PC-3 (cell line): ENCODE data around the gene CCS. TPM values are rescaled to one million over a fixed set of nuclear protein-coding genes. Genes with fewer than 3 reads are reported as not detected.

ENCODE experiments used
- ATAC-seq: fragments of 200-7000 bp; cut with Tn5 transposase; 2 replicates; pipeline ENCODE4 v1.9.1; 2020; ENCODE audit warnings: mild to moderate bottlenecking, moderate library complexity
- BruUV-seq: library from RNA; stranded (reverse); fragments of 400-500 nt; replicated peaks from 2 replicates; lab custom pipeline; 2021; lab: Mats Ljungman, UMichigan
- CTCF ChIA-PET: fragments of 300-600 bp; sonication (Branson Sonifier 250); formaldehyde crosslinking; loops from one replicate; lab custom pipeline; 2022; ENCODE audit warnings: antibody characterized with exemption; lab: Charles Lee
- POLR2A ChIA-PET: fragments of 300-600 bp; sonication (Branson Sonifier 250); formaldehyde crosslinking; loops from one replicate; lab custom pipeline; 2022; ENCODE audit warnings: antibody characterized with exemption; ENCODE audit not compliant: unreplicated experiment; lab: Charles Lee
- DNase-seq: peaks from one replicate; pipeline ENCODE4 v3.0.0-alpha.2; 2015
- H2AFZ ChIP-seq: fragments of 300-600 bp; sonication (generic); 2 replicates; pipeline ENCODE4 v1.6.0; 2016; ENCODE audit warnings: antibody characterized with exemption, low read length
- H3F3A ChIP-seq: fragments of 300-600 bp; sonication (generic); one replicate; pipeline ENCODE4 v1.6.0; 2017; ENCODE audit warnings: antibody characterized with exemption, low read length, control low read depth, mild to moderate bottlenecking; ENCODE audit not compliant: unreplicated experiment
- H3K27ac ChIP-seq: fragments of 300-600 bp; sonication (generic); 2 replicates; pipeline ENCODE4 v1.5.1; 2016; ENCODE audit warnings: mild to moderate bottlenecking, low read length
- H3K27me3 ChIP-seq: fragments of 300-600 bp; sonication (generic); 2 replicates; pipeline ENCODE4 v1.6.1; 2016; ENCODE audit warnings: low read length, mixed read lengths
- H3K36me3 ChIP-seq: fragments of 300-600 bp; sonication (generic); 2 replicates; pipeline ENCODE4 v1.6.1; 2016; ENCODE audit warnings: low read depth, mixed run types, low read length, mixed read lengths
- H3K4me1 ChIP-seq: fragments of 300-600 bp; sonication (generic); 2 replicates; pipeline ENCODE4 v1.5.1; 2016; ENCODE audit warnings: low read length; ENCODE audit not compliant: insufficient read depth
- H3K4me2 ChIP-seq: fragments of 300-600 bp; sonication (generic); 2 replicates; pipeline ENCODE4 v1.6.0; 2016; ENCODE audit warnings: low read length
- H3K4me3 ChIP-seq: fragments of 300-600 bp; sonication (generic); 2 replicates; pipeline ENCODE4 v1.5.1; 2016; ENCODE audit warnings: mild to moderate bottlenecking, low read length, mixed read lengths
- H3K79me2 ChIP-seq: fragments of 300-600 bp; sonication (generic); 2 replicates; pipeline ENCODE4 v1.6.1; 2017; ENCODE audit warnings: low read length, mixed read lengths
- H3K9ac ChIP-seq: fragments of 300-600 bp; sonication (generic); 2 replicates; pipeline ENCODE4 v1.6.0; 2016; ENCODE audit warnings: mild to moderate bottlenecking, low read length
- H3K9me2 ChIP-seq: fragments of 300-600 bp; sonication (generic); replicated peaks from 2 replicates; pipeline ENCODE4 v1.6.1; 2016; ENCODE audit warnings: mixed run types, low read length, mixed read lengths
- H3K9me3 ChIP-seq: fragments of 300-600 bp; sonication (generic); 2 replicates; pipeline ENCODE4 v1.6.1; 2016; ENCODE audit warnings: low read length, mixed read lengths
- H4K20me1 ChIP-seq: fragments of 300-600 bp; sonication (generic); 2 replicates; pipeline ENCODE4 v1.6.1; 2016; ENCODE audit warnings: low read length, mixed read lengths
- CTCF ChIP-seq: fragments of 300-600 bp; sonication (generic); conservative IDR thresholded peaks from 2 replicates; pipeline ENCODE4 v1.5.1; 2017; ENCODE audit warnings: antibody characterized with exemption, low read depth, mild to moderate bottlenecking, low read length
- EZH2 ChIP-seq: fragments of 300-600 bp; sonication (generic); IDR thresholded peaks from one replicate; pipeline ENCODE4 v1.6.1; 2017; ENCODE audit warnings: antibody characterized with exemption, mild to moderate bottlenecking, low read length; ENCODE audit not compliant: unreplicated experiment
- EZH2phosphoT487 ChIP-seq: fragments of 300-600 bp; sonication (generic); IDR thresholded peaks from 2 replicates; pipeline ENCODE4 v1.6.1; 2018; ENCODE audit warnings: mild to moderate bottlenecking, antibody characterized with exemption, low read length, borderline replicate concordance
- intact Hi-C: fragments of 100-400 bp; cut with micrococcal nuclease; formaldehyde crosslinking; loops from 2 replicates; pipeline ENCODE4 v1.9.0; 2023
- total RNA-seq: library from RNA; depleted of rRNA; stranded (reverse); fragments of >200 nt; gene quantifications from 2 replicates; pipeline ENCODE4 v1.2.3, GENCODE V29; 2014

CCS gene
- total RNA-seq, 1 experiment from 2014 or later = 43.8 TPM

DNA sequence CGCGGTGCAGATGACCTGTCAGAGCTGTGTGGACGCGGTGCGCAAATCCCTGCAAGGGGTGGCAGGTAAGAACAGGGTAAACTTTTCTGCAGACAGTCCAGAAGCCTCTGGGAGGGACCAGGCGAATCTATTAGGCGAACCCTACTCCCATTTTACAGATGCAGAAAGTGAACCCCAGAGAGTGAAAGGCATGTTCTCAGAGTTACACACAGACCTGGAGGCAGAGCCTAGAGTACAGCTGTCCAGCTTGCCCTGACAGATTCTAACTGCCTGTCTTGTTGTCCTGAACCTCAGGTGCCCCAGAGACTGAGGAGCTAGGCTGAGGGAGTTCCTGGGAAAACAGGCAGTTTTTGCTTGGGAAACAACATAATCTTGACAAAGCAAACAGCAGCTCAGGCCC, 665 bp downstream of the CCS start:
- H3K27ac ChIP-seq = no peak overlapping the region
- peak overlapping the region; percentile 77 for H3K4me3 ChIP-seq
- H3K79me2 ChIP-seq = peaks cover 22% of the 10 kb centered on the region
- ATAC-seq (no peak; the same call in 1 of the 2 replicates), DNase-seq (no peak)
- TF ChIP-seq EZH2 (no peak), CTCF (no peak), EZH2phosphoT487 (no peak)
- H3K27me3 ChIP-seq = no peaks in the 10 kb centered on the region
- no peaks in the 10 kb centered on the region for H4K20me1 ChIP-seq
- peaks cover 15% of the 10 kb centered on the region for H3K4me1 ChIP-seq
- intact Hi-C loops = loop anchor here (1.0 to 2.0 kb wide), 2 partner anchors 23 to 85 kb away; partner anchors contain the start of gene RBM14
- peak overlapping the region; percentile 77 for H3K9ac ChIP-seq
- H3F3A ChIP-seq = no peaks in the 10 kb centered on the region
- POLR2A ChIA-PET = interaction anchor here (0.6 kb wide), 1 partner anchor 23 kb away, joined by 3 read pairs; the partner anchor contains the start of gene RBM14
- CTCF ChIA-PET = interaction anchor here (0.7 kb wide), 1 partner anchor 31 kb away, joined by 6 read pairs; no protein-coding TSS in a partner anchor
- no TSS peak for BruUV-seq
- H3K4me2 ChIP-seq = peak overlapping the region; percentile 91
- no peaks in the 10 kb centered on the region for H3K9me2 ChIP-seq
- H3K36me3 ChIP-seq = no peaks in the 10 kb centered on the region
- peak overlapping the region; percentile 88; the same call in 1 of the 2 replicates for H2AFZ ChIP-seq
- no peaks in the 10 kb centered on the region for H3K9me3 ChIP-seq

DNA sequence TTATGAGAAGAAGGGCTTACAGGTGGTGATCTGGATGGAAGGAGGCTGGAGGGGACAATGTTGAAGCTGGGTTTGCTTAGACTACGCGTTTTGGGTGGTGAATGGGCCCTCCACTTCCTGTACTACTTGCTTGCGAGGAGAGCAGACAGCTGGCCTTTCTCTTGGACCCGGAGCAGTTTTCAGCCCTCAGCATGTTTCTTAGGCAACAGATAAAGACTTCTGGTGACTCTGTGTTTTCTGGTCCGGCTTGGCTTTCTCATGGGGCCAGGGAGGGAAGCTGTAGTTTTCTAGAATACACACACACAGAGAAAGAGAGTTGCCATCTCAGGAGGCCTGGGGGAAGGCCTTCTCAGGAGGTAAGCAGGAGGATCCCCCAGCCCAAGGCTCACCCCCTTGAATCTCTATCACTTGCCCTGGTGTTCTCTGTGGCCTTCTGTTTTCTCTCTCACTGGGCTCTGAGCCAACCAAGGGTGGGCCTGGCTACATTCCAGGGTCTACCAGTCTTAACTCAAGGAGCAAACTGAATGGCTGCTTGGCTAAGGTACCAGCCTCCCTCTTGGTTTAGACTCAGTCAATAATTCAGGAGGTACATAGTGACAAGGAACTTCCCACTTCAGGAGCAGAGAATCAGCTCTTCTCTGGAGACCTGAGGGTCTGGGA, 2.4 kb downstream of the CCS start:
- Histone ChIP-seq H3K9me2 (no peaks in the 10 kb centered on the region), H3K9me3 (no peaks in the 10 kb centered on the region), H3K4me1 (peaks cover 15% of the 10 kb centered on the region), H3K4me2 (peak overlapping the region; percentile 27; the same call in 1 of the 2 replicates), H3K27ac (no peak overlapping the region), H3K4me3 (no peak overlapping the region), H3K36me3 (peaks cover 11% of the 10 kb centered on the region; the same call in 1 of the 2 replicates), H3K79me2 (peaks cover 22% of the 10 kb centered on the region), H3F3A (no peaks in the 10 kb centered on the region), H2AFZ (no peak overlapping the region), H4K20me1 (no peaks in the 10 kb centered on the region), H3K9ac (no peak overlapping the region), H3K27me3 (no peaks in the 10 kb centered on the region)
- CTCF ChIA-PET = no interaction called here
- POLR2A ChIA-PET = interaction anchor here (0.6 kb wide), 1 partner anchor 651 kb away, joined by 5 read pairs; no protein-coding TSS in a partner anchor
- ATAC-seq = no peak
- DNase-seq = no peak
- no TSS peak for BruUV-seq
- intact Hi-C loops = no loop called here
- no peak for TF ChIP-seq EZH2
- no peak for TF ChIP-seq CTCF
- TF ChIP-seq EZH2phosphoT487 = no peak

DNA sequence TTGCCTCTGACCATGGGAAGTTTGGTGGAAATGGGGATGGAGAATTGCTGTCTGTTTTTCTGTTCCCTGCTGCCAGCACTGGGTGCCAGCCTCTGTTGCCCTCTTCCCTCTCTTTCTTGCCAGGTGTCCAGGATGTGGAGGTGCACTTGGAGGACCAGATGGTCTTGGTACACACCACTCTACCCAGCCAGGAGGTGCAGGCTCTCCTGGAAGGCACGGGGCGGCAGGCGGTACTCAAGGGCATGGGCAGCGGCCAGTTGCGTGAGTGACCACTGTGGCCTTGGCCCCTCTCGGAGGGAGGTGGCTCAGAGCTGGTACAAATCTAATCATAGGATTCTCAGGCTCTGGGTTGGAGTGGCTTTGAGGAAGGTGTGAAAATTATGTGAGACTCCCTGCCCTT, 6.0 kb downstream of the CCS start:
- Histone ChIP-seq H4K20me1 (no peaks in the 10 kb centered on the region), H2AFZ (no peak overlapping the region), H3F3A (no peaks in the 10 kb centered on the region), H3K4me3 (no peak overlapping the region), H3K36me3 (peaks cover 11% of the 10 kb centered on the region; the same call in 1 of the 2 replicates), H3K9ac (no peak overlapping the region), H3K27ac (no peak overlapping the region), H3K27me3 (no peaks in the 10 kb centered on the region), H3K9me2 (no peaks in the 10 kb centered on the region), H3K79me2 (peaks cover 13% of the 10 kb centered on the region; the same call in 1 of the 2 replicates), H3K4me2 (no peak overlapping the region), H3K4me1 (0 out of 2 replicates have a peak, but pooled peaks cover 4% of the 10 kb centered on the region), H3K9me3 (no peaks in the 10 kb centered on the region)
- ATAC-seq (no peak), DNase-seq (no peak)
- TF ChIP-seq EZH2 (no peak), EZH2phosphoT487 (no peak), CTCF (no peak)
- POLR2A ChIA-PET = interaction anchor here (0.6 kb wide), 1 partner anchor 18 kb away, joined by 3 read pairs; the partner anchor contains the start of gene RBM14
- intact Hi-C loops = no loop called here
- no TSS peak for BruUV-seq
- CTCF ChIA-PET = no interaction called here
